Stimulated activated naive B cell treated with anti-CD40 and anti-IgM and Interleukin-4, amounts not matched to agents 10 μg/mL and 1 μg/mL and 100 μg/mL, for 72 hours (primary cell): ENCODE data around the gene AFF1.

Experiments
- ATAC-seq, 2 donors: fragments of 150-1000 bp; cut with Tn5 transposase; replicated peaks; 2 replicates each; pipeline ENCODE4 v1.10.0; 2021; ENCODE audit warnings: moderate library complexity in 1 of 2
- DNase-seq: peaks from one replicate; pipeline ENCODE4 v3.0.0; 2021
- H3K27ac Mint-ChIP-seq: one replicate; pipeline ENCODE4 v1.8.0; 2022; ENCODE audit warnings: mild to moderate bottlenecking, mixed read lengths
- H3K27me3 Mint-ChIP-seq, 2 donors: one replicate each; pipeline ENCODE4 v1.8.0; 2022; ENCODE audit warnings: mixed read lengths in 2 of 2
- H3K36me3 Mint-ChIP-seq, 2 donors: one replicate each; pipeline ENCODE4 v1.8.0; 2022; ENCODE audit warnings: mixed read lengths in 2 of 2, mild to moderate bottlenecking in 1 of 2
- H3K4me1 Mint-ChIP-seq, 2 donors: one replicate each; pipeline ENCODE4 v1.8.0; 2022; ENCODE audit warnings: mixed read lengths in 2 of 2, mild to moderate bottlenecking in 1 of 2
- H3K4me3 Mint-ChIP-seq, 2 donors: one replicate each; pipeline ENCODE4 v1.8.0; 2022; ENCODE audit warnings: mild to moderate bottlenecking in 2 of 2, mixed read lengths in 2 of 2, moderate library complexity in 1 of 2
- H3K9me3 Mint-ChIP-seq, 2 donors: one replicate each; pipeline ENCODE4 v1.8.0; 2022; ENCODE audit warnings: mixed read lengths in 2 of 2, mild to moderate bottlenecking in 1 of 2

AFF1 gene

GRCh38 chr4:87041141-87041540 is 106.3 kb downstream of the AFF1 start:
- no peaks in the 10 kb centered on the region for H3K27me3 Mint-ChIP-seq
- H3K9me3 Mint-ChIP-seq = no peaks in the 10 kb centered on the region
- DNase-seq = no peak
- H3K27ac Mint-ChIP-seq = peak overlapping the region; percentile 25
- no peak for ATAC-seq
- H3K4me3 Mint-ChIP-seq = no peak overlapping the region
- peaks cover 30 to 34% of the 10 kb centered on the region in 2 donors for H3K4me1 Mint-ChIP-seq
- no peaks in the 10 kb centered on the region for H3K36me3 Mint-ChIP-seq

- ATAC-seq (no peak), DNase-seq (no peak)
- no peaks in the 10 kb centered on the region for H3K27me3 Mint-ChIP-seq
- no peak overlapping the region for H3K4me3 Mint-ChIP-seq
- H3K27ac Mint-ChIP-seq = no peak overlapping the region
- H3K36me3 Mint-ChIP-seq = peaks cover 0 to 7% of the 10 kb centered on the region in 2 donors
- peaks cover 22 to 29% of the 10 kb centered on the region in 2 donors for H3K4me1 Mint-ChIP-seq
- H3K9me3 Mint-ChIP-seq = no peaks in the 10 kb centered on the region
These were observed 107.4 kb downstream of the AFF1 start for GRCh38 chr4:87042221-87042620.

- DNase-seq = no peak
- Mint-ChIP-seq H3K4me3 (no peak overlapping the region), H3K9me3 (no peaks in the 10 kb centered on the region), H3K27ac (no peak overlapping the region), H3K27me3 (no peaks in the 10 kb centered on the region), H3K36me3 (peaks cover 2 to 13% of the 10 kb centered on the region in 2 donors), H3K4me1 (peaks cover 14 to 22% of the 10 kb centered on the region in 2 donors)
- ATAC-seq = peak; percentile 40
These were observed 108.4 kb downstream of the AFF1 start for GRCh38 chr4:87042986-87043820.

- Mint-ChIP-seq H3K27me3 (no peaks in the 10 kb centered on the region), H3K36me3 (peaks cover 6 to 20% of the 10 kb centered on the region in 2 donors), H3K27ac (no peak overlapping the region), H3K4me3 (no peak overlapping the region), H3K9me3 (no peaks in the 10 kb centered on the region), H3K4me1 (peaks cover 8 to 13% of the 10 kb centered on the region in 2 donors)
- ATAC-seq (peak in 1 of 2 donors; percentile 33), DNase-seq (no peak)
These were observed 109.9 kb downstream of the AFF1 start for GRCh38 chr4:87044511-87045233.

- no peak for ATAC-seq
- H3K4me1 Mint-ChIP-seq = peaks cover 13 to 15% of the 10 kb centered on the region in 2 donors
These were observed 110.4 kb downstream of the AFF1 start for GRCh38 chr4:87045234-87045558.

GRCh38 chr4:87045659-87046058 is 110.8 kb downstream of the AFF1 start:
- Mint-ChIP-seq H3K4me1 (peaks cover 17 to 18% of the 10 kb centered on the region in 2 donors), H3K36me3 (peaks cover 10 to 26% of the 10 kb centered on the region in 2 donors), H3K27ac (no peak overlapping the region)

More at GRCh38 chr4:87045234-87045558, 110.4 kb downstream of the AFF1 start:
- Mint-ChIP-seq H3K4me3 (no peak overlapping the region), H3K36me3 (peaks cover 6 to 23% of the 10 kb centered on the region in 2 donors), H3K27me3 (no peaks in the 10 kb centered on the region), H3K9me3 (no peaks in the 10 kb centered on the region), H3K27ac (no peak overlapping the region)
- no peak for DNase-seq

GRCh38 chr4:87046121-87046551 is 111.3 kb downstream of the AFF1 start:
- no peaks in the 10 kb centered on the region for H3K9me3 Mint-ChIP-seq
- DNase-seq (no peak), ATAC-seq (no peak)
- H3K4me1 Mint-ChIP-seq = peaks cover 21 to 23% of the 10 kb centered on the region in 2 donors
- no peaks in the 10 kb centered on the region for H3K27me3 Mint-ChIP-seq
- peaks cover 14 to 31% of the 10 kb centered on the region in 2 donors for H3K36me3 Mint-ChIP-seq
- no peak overlapping the region for H3K4me3 Mint-ChIP-seq
- H3K27ac Mint-ChIP-seq = no peak overlapping the region

More at GRCh38 chr4:87045659-87046058, 110.8 kb downstream of the AFF1 start:
- ATAC-seq = no peak
- no peak for DNase-seq
- Mint-ChIP-seq H3K9me3 (no peaks in the 10 kb centered on the region), H3K4me3 (no peak overlapping the region), H3K27me3 (no peaks in the 10 kb centered on the region)

- no peak for DNase-seq
- Mint-ChIP-seq H3K4me3 (no peak overlapping the region), H3K36me3 (peaks cover 23 to 40% of the 10 kb centered on the region in 2 donors), H3K4me1 (peaks cover 23 to 35% of the 10 kb centered on the region in 2 donors), H3K27ac (peak overlapping the region; percentile 17), H3K9me3 (peaks cover 0 to under 1% of the 10 kb centered on the region in 2 donors), H3K27me3 (no peaks in the 10 kb centered on the region)
- ATAC-seq = no peak
These were observed 112.5 kb downstream of the AFF1 start for GRCh38 chr4:87047281-87047798.

GRCh38 chr4:87049508-87049907 is 114.7 kb downstream of the AFF1 start:
- no peaks in the 10 kb centered on the region for H3K27me3 Mint-ChIP-seq
- H3K36me3 Mint-ChIP-seq = peaks cover 25 to 45% of the 10 kb centered on the region in 2 donors
- H3K4me3 Mint-ChIP-seq = no peak overlapping the region
- DNase-seq (no peak), ATAC-seq (no peak)
- peaks cover 34 to 57% of the 10 kb centered on the region in 2 donors for H3K4me1 Mint-ChIP-seq
- H3K27ac Mint-ChIP-seq = no peak overlapping the region
- H3K9me3 Mint-ChIP-seq = peaks cover 0 to 1% of the 10 kb centered on the region in 2 donors

GRCh38 chr4:87050596-87050995 is 115.8 kb downstream of the AFF1 start:
- Mint-ChIP-seq H3K27ac (peak overlapping the region; percentile 62), H3K4me1 (peaks cover 39 to 67% of the 10 kb centered on the region in 2 donors), H3K27me3 (no peaks in the 10 kb centered on the region), H3K9me3 (peaks cover 0 to 1% of the 10 kb centered on the region in 2 donors), H3K4me3 (peak overlapping the region in 1 of 2 donors; percentile 7), H3K36me3 (peaks cover 28 to 47% of the 10 kb centered on the region in 2 donors)
- no peak for DNase-seq
- peak in 1 of 2 donors; percentile 44 for ATAC-seq

GRCh38 chr4:87051121-87051713 is 116.4 kb downstream of the AFF1 start:
- DNase-seq = no peak
- peak in 1 of 2 donors; percentile 31 for ATAC-seq
- Mint-ChIP-seq H3K27ac (peak overlapping the region; percentile 9), H3K36me3 (peaks cover 28 to 51% of the 10 kb centered on the region in 2 donors), H3K9me3 (peaks cover 0 to 1% of the 10 kb centered on the region in 2 donors), H3K4me3 (peak overlapping the region in 1 of 2 donors; percentile 7), H3K4me1 (peaks cover 43 to 74% of the 10 kb centered on the region in 2 donors), H3K27me3 (no peaks in the 10 kb centered on the region)

- no peak overlapping the region for H3K4me3 Mint-ChIP-seq
- peak overlapping the region; percentile 39 for H3K27ac Mint-ChIP-seq
- no peak for ATAC-seq
- H3K9me3 Mint-ChIP-seq = peaks cover 0 to 1% of the 10 kb centered on the region in 2 donors
- H3K36me3 Mint-ChIP-seq = peaks cover 30 to 47% of the 10 kb centered on the region in 2 donors
- H3K4me1 Mint-ChIP-seq = peaks cover 45 to 83% of the 10 kb centered on the region in 2 donors
- no peak for DNase-seq
- H3K27me3 Mint-ChIP-seq = no peaks in the 10 kb centered on the region
These were observed 117.8 kb downstream of the AFF1 start for GRCh38 chr4:87052615-87053014.

GRCh38 chr4:87053176-87053658 is 118.4 kb downstream of the AFF1 start:
- H3K4me1 Mint-ChIP-seq = peaks cover 48 to 89% of the 10 kb centered on the region in 2 donors
- ATAC-seq = peak; percentile 55 to 65

More at GRCh38 chr4:87053176-87053658, 118.4 kb downstream of the AFF1 start:
- peaks cover 30 to 46% of the 10 kb centered on the region in 2 donors for H3K36me3 Mint-ChIP-seq
- H3K27ac Mint-ChIP-seq = no peak overlapping the region
- no peaks in the 10 kb centered on the region for H3K27me3 Mint-ChIP-seq
- DNase-seq = no peak
- no peak overlapping the region for H3K4me3 Mint-ChIP-seq
- H3K9me3 Mint-ChIP-seq = peaks cover 0 to 1% of the 10 kb centered on the region in 2 donors
